ENCODE data around the gene UBE2U. TPM values are rescaled to one million over a fixed set of nuclear protein-coding genes. Genes with fewer than 3 reads are reported as not detected.
"Not testable (repeated sequence)": the region's sequence is repeated elsewhere in the genome, so short reads cannot be mapped to it uniquely, and the experiment has no call there.

UBE2U gene
- total and polyA plus RNA-seq, 7 experiments from 2014 or later = not detected

- Histone ChIP-seq H3K27ac (ENCODE audit: low read depth, low read length) (no peak overlapping the region), H3K4me3 (ENCODE audit: low read length) (no peak overlapping the region), H3K9me3 (ENCODE audit: control insufficient read depth in 2 of 3, low read length in 3 of 3) (no peaks in the 10 kb centered on the region), H3K27me3 (ENCODE audit: control insufficient read depth in 2 of 2, insufficient read depth in 2 of 2, low read length in 2 of 2) (no peaks in the 10 kb centered on the region), H3K36me3 (ENCODE audit: control insufficient read depth in 2 of 3, insufficient read depth in 3 of 3, low read length in 3 of 3) (no peaks in the 10 kb centered on the region), H3K4me1 (ENCODE audit: control insufficient read depth in 2 of 2, insufficient read depth in 2 of 2, low read length in 2 of 2) (no peaks in the 10 kb centered on the region)
- Mint-ChIP-seq H3K27me3 (peaks cover 19 to 35% (median 29%) of the 10 kb centered on the region in 5 donors), H3K9me3 (peaks cover 0 to 2% (median 0%) of the 10 kb centered on the region in 11 donors), H3K36me3 (no peaks in the 10 kb centered on the region), H3K4me1 (peaks cover 0 to 1% (median 0%) of the 10 kb centered on the region in 7 donors), H3K27ac (no peak overlapping the region), H3K4me3 (no peak overlapping the region)
- intact Hi-C loops (cut with micrococcal nuclease) = no loop called here
- ChIA-PET POLR2A (no interaction called here), CTCF (no interaction called here)
- no peak for ATAC-seq
- DNase-seq = no peak
Observed at GRCh38 chr1:64234714-64235113, 31.3 kb downstream of the UBE2U start.

GRCh38 chr1:64235181-64235580 is 31.8 kb downstream of the UBE2U start:
- Mint-ChIP-seq H3K4me3 (no peak overlapping the region), H3K36me3 (no peaks in the 10 kb centered on the region), H3K27me3 (peaks cover 14 to 30% (median 25%) of the 10 kb centered on the region in 5 donors), H3K27ac (no peak overlapping the region), H3K9me3 (peaks cover 0 to 2% (median 0%) of the 10 kb centered on the region in 11 donors), H3K4me1 (peaks cover 0 to 1% (median 0%) of the 10 kb centered on the region in 7 donors)
- POLR2A ChIA-PET = no interaction called here
- Histone ChIP-seq H3K9me3 (ENCODE audit: control insufficient read depth in 2 of 3, low read length in 3 of 3) (no peaks in the 10 kb centered on the region), H3K4me3 (ENCODE audit: low read length) (no peak overlapping the region), H3K27me3 (ENCODE audit: control insufficient read depth in 2 of 2, insufficient read depth in 2 of 2, low read length in 2 of 2) (no peaks in the 10 kb centered on the region), H3K4me1 (ENCODE audit: control insufficient read depth in 2 of 2, insufficient read depth in 2 of 2, low read length in 2 of 2) (no peaks in the 10 kb centered on the region), H3K36me3 (ENCODE audit: control insufficient read depth in 2 of 3, insufficient read depth in 3 of 3, low read length in 3 of 3) (no peaks in the 10 kb centered on the region), H3K27ac (ENCODE audit: low read depth, low read length) (no peak overlapping the region)
- intact Hi-C loops (cut with micrococcal nuclease) = no loop called here
- no peak for ATAC-seq
- CTCF ChIA-PET = no interaction called here
- no peak for DNase-seq

- peaks cover 0 to 1% (median 0%) of the 10 kb centered on the region in 7 donors for H3K4me1 Mint-ChIP-seq
- H3K36me3 Mint-ChIP-seq = no peaks in the 10 kb centered on the region
- no peaks in the 10 kb centered on the region for H3K9me3 ChIP-seq (ENCODE audit: control insufficient read depth in 2 of 3, low read length in 3 of 3)
- H3K4me1 ChIP-seq (ENCODE audit: control insufficient read depth in 2 of 2, insufficient read depth in 2 of 2, low read length in 2 of 2) = no peaks in the 10 kb centered on the region
- DNase-seq = no peak
- ATAC-seq = no peak
- no peak overlapping the region for H3K4me3 Mint-ChIP-seq
- intact Hi-C loops (cut with micrococcal nuclease) = no loop called here
- no peaks in the 10 kb centered on the region for H3K36me3 ChIP-seq (ENCODE audit: control insufficient read depth in 2 of 3, insufficient read depth in 3 of 3, low read length in 3 of 3)
- peaks cover 9 to 26% (median 19%) of the 10 kb centered on the region in 5 donors for H3K27me3 Mint-ChIP-seq
- H3K27ac Mint-ChIP-seq = no peak overlapping the region
- ChIA-PET POLR2A (no interaction called here), CTCF (no interaction called here)
- H3K9me3 Mint-ChIP-seq = peaks cover 0 to 2% (median 0%) of the 10 kb centered on the region in 11 donors
- no peak overlapping the region for H3K4me3 ChIP-seq (ENCODE audit: low read length)
- no peaks in the 10 kb centered on the region for H3K27me3 ChIP-seq (ENCODE audit: control insufficient read depth in 2 of 2, insufficient read depth in 2 of 2, low read length in 2 of 2)
- no peak overlapping the region for H3K27ac ChIP-seq (ENCODE audit: low read depth, low read length)
Observed at GRCh38 chr1:64235910-64236309, 32.5 kb downstream of the UBE2U start.

GRCh38 chr1:64236541-64236954 is 33.1 kb downstream of the UBE2U start:
- H3K27ac Mint-ChIP-seq = no peak overlapping the region
- intact Hi-C loops (cut with micrococcal nuclease) = no loop called here
- H3K27me3 Mint-ChIP-seq = peaks cover 8 to 23% (median 14%) of the 10 kb centered on the region in 5 donors
- no peak overlapping the region for H3K4me3 Mint-ChIP-seq
- H3K27ac ChIP-seq (ENCODE audit: low read depth, low read length) = no peak overlapping the region
- DNase-seq (no peak), ATAC-seq (no peak)
- H3K4me1 ChIP-seq (ENCODE audit: control insufficient read depth in 2 of 2, insufficient read depth in 2 of 2, low read length in 2 of 2) = no peaks in the 10 kb centered on the region
- no peaks in the 10 kb centered on the region for H3K36me3 ChIP-seq (ENCODE audit: control insufficient read depth in 2 of 3, insufficient read depth in 3 of 3, low read length in 3 of 3)
- H3K4me1 Mint-ChIP-seq = peaks cover 0 to 3% (median 0%) of the 10 kb centered on the region in 7 donors
- no peaks in the 10 kb centered on the region for H3K36me3 Mint-ChIP-seq
- no peak overlapping the region for H3K4me3 ChIP-seq (ENCODE audit: low read length)
- peaks cover 0 to 2% (median 0%) of the 10 kb centered on the region in 11 donors for H3K9me3 Mint-ChIP-seq
- no peaks in the 10 kb centered on the region for H3K9me3 ChIP-seq (ENCODE audit: control insufficient read depth in 2 of 3, low read length in 3 of 3)
- ChIA-PET POLR2A (no interaction called here), CTCF (no interaction called here)
- H3K27me3 ChIP-seq (ENCODE audit: control insufficient read depth in 2 of 2, insufficient read depth in 2 of 2, low read length in 2 of 2) = no peaks in the 10 kb centered on the region

- H3K27me3 ChIP-seq (ENCODE audit: control insufficient read depth in 2 of 2, insufficient read depth in 2 of 2, low read length in 2 of 2); intact Hi-C loops (cut with micrococcal nuclease); H3K36me3 Mint-ChIP-seq; H3K36me3 ChIP-seq (ENCODE audit: control insufficient read depth in 2 of 3, insufficient read depth in 3 of 3, low read length in 3 of 3); POLR2A ChIA-PET; DNase-seq; H3K4me3 ChIP-seq (ENCODE audit: low read length); H3K9me3 Mint-ChIP-seq; H3K9me3 ChIP-seq (ENCODE audit: control insufficient read depth in 2 of 3, low read length in 3 of 3); CTCF ChIA-PET; ATAC-seq; H3K4me1 ChIP-seq (ENCODE audit: control insufficient read depth in 2 of 2, insufficient read depth in 2 of 2, low read length in 2 of 2); H3K27ac ChIP-seq (ENCODE audit: low read depth, low read length); H3K4me3 Mint-ChIP-seq; H3K27ac Mint-ChIP-seq: not testable (repeated sequence)
- Mint-ChIP-seq H3K27me3 (peaks cover 0 to 21% (median 4%) of the 10 kb centered on the region in 5 donors), H3K4me1 (peaks cover 6 to 19% (median 16%) of the 10 kb centered on the region in 7 donors)
Observed at GRCh38 chr1:64239519-64239918, 36.1 kb downstream of the UBE2U start.

- Mint-ChIP-seq H3K4me3 (no peak overlapping the region), H3K9me3 (peaks cover 0 to 2% (median 0%) of the 10 kb centered on the region in 11 donors), H3K27me3 (peaks cover 0 to 18% (median 4%) of the 10 kb centered on the region in 5 donors), H3K4me1 (peaks cover 6 to 25% (median 22%) of the 10 kb centered on the region in 7 donors), H3K36me3 (no peaks in the 10 kb centered on the region), H3K27ac (no peak overlapping the region)
- ChIA-PET CTCF (no interaction called here), POLR2A (no interaction called here)
- H3K27me3 ChIP-seq (ENCODE audit: control insufficient read depth in 2 of 2, insufficient read depth in 2 of 2, low read length in 2 of 2) = no peaks in the 10 kb centered on the region
- no peak for DNase-seq
- H3K9me3 ChIP-seq (ENCODE audit: control insufficient read depth in 2 of 3, low read length in 3 of 3) = no peaks in the 10 kb centered on the region
- no peaks in the 10 kb centered on the region for H3K36me3 ChIP-seq (ENCODE audit: control insufficient read depth in 2 of 3, insufficient read depth in 3 of 3, low read length in 3 of 3)
- H3K27ac ChIP-seq (ENCODE audit: low read depth, low read length) = no peak overlapping the region
- peaks cover 0 to 6% of the 10 kb centered on the region in 2 donors for H3K4me1 ChIP-seq (ENCODE audit: control insufficient read depth in 2 of 2, insufficient read depth in 2 of 2, low read length in 2 of 2)
- intact Hi-C loops (cut with micrococcal nuclease) = loop anchor here (5.0 to 10.0 kb wide), 3 partner anchors 468 to 1045 kb away; partner anchors contain the start of gene ROR1 (in 1 of the 2)
- ATAC-seq = no peak
- no peak overlapping the region for H3K4me3 ChIP-seq (ENCODE audit: low read length)
Observed at GRCh38 chr1:64240206-64240605, 36.8 kb downstream of the UBE2U start.

- POLR2A ChIA-PET = no interaction called here
- Mint-ChIP-seq H3K4me3 (no peak overlapping the region), H3K27me3 (peaks cover 0 to 18% (median 4%) of the 10 kb centered on the region in 5 donors), H3K4me1 (peaks cover 11 to 33% (median 28%) of the 10 kb centered on the region in 7 donors), H3K36me3 (no peaks in the 10 kb centered on the region), H3K27ac (no peak overlapping the region), H3K9me3 (peaks cover 0 to 2% (median 0%) of the 10 kb centered on the region in 11 donors)
- H3K27me3 ChIP-seq (ENCODE audit: control insufficient read depth in 2 of 2, insufficient read depth in 2 of 2, low read length in 2 of 2) = no peaks in the 10 kb centered on the region
- CTCF ChIA-PET = no interaction called here
- no peak for ATAC-seq
- H3K27ac ChIP-seq (ENCODE audit: low read depth, low read length) = no peak overlapping the region
- H3K4me3 ChIP-seq (ENCODE audit: low read length) = no peak overlapping the region
- peaks cover 0 to 13% of the 10 kb centered on the region in 2 donors for H3K4me1 ChIP-seq (ENCODE audit: control insufficient read depth in 2 of 2, insufficient read depth in 2 of 2, low read length in 2 of 2)
- intact Hi-C loops (cut with micrococcal nuclease) = loop anchor here (5.0 to 10.0 kb wide), 3 partner anchors 469 to 1046 kb away; partner anchors contain the start of gene ROR1 (in 1 of the 2)
- DNase-seq = no peak
- H3K9me3 ChIP-seq (ENCODE audit: control insufficient read depth in 2 of 3, low read length in 3 of 3) = no peaks in the 10 kb centered on the region
- no peaks in the 10 kb centered on the region for H3K36me3 ChIP-seq (ENCODE audit: control insufficient read depth in 2 of 3, insufficient read depth in 3 of 3, low read length in 3 of 3)
Observed at GRCh38 chr1:64241069-64241468, 37.6 kb downstream of the UBE2U start.

All from naive thymus-derived CD4-positive, alpha-beta T cell (primary cell).